Astrocyte (in vitro differentiated cells and primary cell): ENCODE data around the gene ZNF181.

Source experiments
- EZH2 ChIP-seq: IDR thresholded peaks from 2 replicates; pipeline ENCODE4 v1.6.1; 2012; ENCODE audit warnings: mild to moderate bottlenecking, low read length, inconsistent platforms; ENCODE audit not compliant: insufficient read depth
- TF ChIP-seq, protein P1 (sequence below): IDR thresholded peaks from 2 replicates; pipeline ENCODE4 v1.5.1; 2011; ENCODE audit warnings: low read depth, mild to moderate bottlenecking, inconsistent platforms, low read length, moderate library complexity; ENCODE audit not compliant: insufficient read depth

DNA sequence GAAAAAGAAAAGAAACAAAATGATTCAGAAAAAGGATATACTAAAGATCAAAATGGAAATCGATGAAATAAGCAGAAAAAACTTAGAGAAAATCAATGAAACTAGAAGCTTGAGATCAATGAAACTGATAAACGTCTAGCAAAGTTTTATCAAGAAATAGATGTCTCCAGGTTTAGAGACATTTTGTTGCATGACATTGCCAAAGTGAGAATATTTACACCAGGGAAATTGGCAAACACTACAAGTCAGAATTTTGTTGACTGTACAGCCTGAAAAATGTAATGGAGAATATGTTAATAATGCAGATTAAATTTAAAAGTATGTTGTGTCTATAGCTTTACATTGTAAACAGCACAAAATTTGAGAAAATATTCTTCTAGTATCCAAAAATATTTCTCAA lies 44.3 kb downstream of the ZNF181 start:
- no peak for TF ChIP-seq EZH2
- TF ChIP-seq, protein P1, sequence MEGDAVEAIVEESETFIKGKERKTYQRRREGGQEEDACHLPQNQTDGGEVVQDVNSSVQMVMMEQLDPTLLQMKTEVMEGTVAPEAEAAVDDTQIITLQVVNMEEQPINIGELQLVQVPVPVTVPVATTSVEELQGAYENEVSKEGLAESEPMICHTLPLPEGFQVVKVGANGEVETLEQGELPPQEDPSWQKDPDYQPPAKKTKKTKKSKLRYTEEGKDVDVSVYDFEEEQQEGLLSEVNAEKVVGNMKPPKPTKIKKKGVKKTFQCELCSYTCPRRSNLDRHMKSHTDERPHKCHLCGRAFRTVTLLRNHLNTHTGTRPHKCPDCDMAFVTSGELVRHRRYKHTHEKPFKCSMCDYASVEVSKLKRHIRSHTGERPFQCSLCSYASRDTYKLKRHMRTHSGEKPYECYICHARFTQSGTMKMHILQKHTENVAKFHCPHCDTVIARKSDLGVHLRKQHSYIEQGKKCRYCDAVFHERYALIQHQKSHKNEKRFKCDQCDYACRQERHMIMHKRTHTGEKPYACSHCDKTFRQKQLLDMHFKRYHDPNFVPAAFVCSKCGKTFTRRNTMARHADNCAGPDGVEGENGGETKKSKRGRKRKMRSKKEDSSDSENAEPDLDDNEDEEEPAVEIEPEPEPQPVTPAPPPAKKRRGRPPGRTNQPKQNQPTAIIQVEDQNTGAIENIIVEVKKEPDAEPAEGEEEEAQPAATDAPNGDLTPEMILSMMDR = no peak
